Measurements from ENCODE around the gene KIF19.
"Not testable (repeated sequence)": the region's sequence is repeated elsewhere in the genome, so short reads cannot be mapped to it uniquely, and the experiment has no call there.

KIF19 gene

DNA sequence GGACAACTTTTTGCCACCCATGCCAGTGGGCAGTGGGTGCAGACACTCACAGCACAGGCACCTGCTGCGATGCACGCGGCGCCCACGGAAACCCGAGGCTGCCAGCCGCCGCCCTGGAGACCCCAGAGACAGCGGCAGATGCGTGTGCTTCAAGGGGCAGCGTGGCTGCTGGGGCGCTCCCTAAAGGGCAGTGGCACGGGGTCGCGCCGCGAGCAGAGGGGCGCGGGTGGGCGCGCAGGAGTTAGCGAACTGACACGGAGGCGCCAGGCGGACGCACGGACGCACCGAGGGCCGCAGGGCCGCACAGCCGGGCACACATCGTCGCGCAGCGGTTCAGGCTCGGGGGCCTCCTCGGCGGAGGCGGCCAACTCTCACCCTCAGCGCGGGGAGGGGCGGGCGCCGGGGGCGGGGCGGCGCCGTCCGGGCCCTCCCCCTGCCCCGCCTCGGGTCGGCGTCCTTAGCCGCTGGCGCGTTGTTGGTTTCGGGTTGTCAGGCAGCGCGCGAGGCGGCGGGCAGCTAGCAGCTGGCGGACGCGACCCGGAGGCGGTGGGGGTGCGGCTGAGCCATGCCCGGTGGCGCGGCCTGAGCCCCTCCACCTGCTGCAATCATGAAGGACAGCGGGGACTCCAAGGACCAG lies at the start of gene KIF19:
TSS of gene KIF19 (plus strand) at position 484 of the 637 bp plus-strand sequence. CDS start at position 608, 124 bp downstream.
- no peak within 1 kb of the TSS for H3K4me3 ChIP-seq (ENCODE audit: low read depth, low read length)
- no peak for TF ChIP-seq CTCF (IDR thresholded peaks at IDR 0.05; ENCODE audit: borderline replicate concordance, insufficient read depth, low read depth, low read length)

- TF ChIP-seq CTCF (IDR thresholded peaks at IDR 0.05; ENCODE audit: borderline replicate concordance, insufficient read depth, low read depth, low read length), result no peak
- H3K4me3 ChIP-seq (ENCODE audit: low read depth, low read length), result no peak overlapping the region
These were observed 49.5 kb upstream of the KIF19 start for GRCh38 chr17:74276541-74277009.

DNA sequence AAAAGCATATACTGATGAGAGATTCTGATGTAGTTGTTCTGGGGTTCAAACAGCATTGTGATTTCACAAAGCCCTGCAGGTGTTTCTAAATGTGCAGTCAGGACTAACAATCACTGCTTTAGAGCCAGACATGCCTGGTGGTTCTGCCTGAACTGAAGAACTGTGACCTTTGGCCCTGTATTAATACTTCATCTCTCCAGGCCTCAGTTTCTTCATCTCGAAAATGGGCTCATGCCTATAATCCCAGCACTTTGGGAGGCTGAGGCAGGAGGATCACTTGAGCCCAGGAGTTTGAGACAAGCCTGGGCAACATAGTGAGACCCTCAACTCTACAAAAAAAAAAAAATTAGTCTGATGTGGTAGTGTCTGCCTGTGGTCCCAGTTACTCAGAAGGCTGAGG lies 48.1 kb upstream of the KIF19 start:
- no peak for TF ChIP-seq CTCF (IDR thresholded peaks at IDR 0.05; ENCODE audit: borderline replicate concordance, insufficient read depth, low read depth, low read length)
- no peak overlapping the region for H3K4me3 ChIP-seq (ENCODE audit: low read depth, low read length)

- H3K4me3 ChIP-seq (ENCODE audit: low read depth, low read length), result not testable (repeated sequence)
These were observed 46.4 kb upstream of the KIF19 start for GRCh38 chr17:74279617-74280016.

- no peak for TF ChIP-seq CTCF (IDR thresholded peaks at IDR 0.05; ENCODE audit: borderline replicate concordance, insufficient read depth, low read depth, low read length)
- H3K4me3 ChIP-seq (ENCODE audit: low read depth, low read length), result no peak overlapping the region
These were observed 45.9 kb upstream of the KIF19 start for GRCh38 chr17:74280093-74280513.

GRCh38 chr17:74281799-74282198 lies 44.2 kb upstream of the KIF19 start:
- no peak for TF ChIP-seq CTCF (IDR thresholded peaks at IDR 0.05; ENCODE audit: borderline replicate concordance, insufficient read depth, low read depth, low read length)
- no peak overlapping the region for H3K4me3 ChIP-seq (ENCODE audit: low read depth, low read length)

GRCh38 chr17:74282274-74282586 lies 43.8 kb upstream of the KIF19 start:
- H3K4me3 ChIP-seq (ENCODE audit: low read depth, low read length), result not testable (repeated sequence)

DNA sequence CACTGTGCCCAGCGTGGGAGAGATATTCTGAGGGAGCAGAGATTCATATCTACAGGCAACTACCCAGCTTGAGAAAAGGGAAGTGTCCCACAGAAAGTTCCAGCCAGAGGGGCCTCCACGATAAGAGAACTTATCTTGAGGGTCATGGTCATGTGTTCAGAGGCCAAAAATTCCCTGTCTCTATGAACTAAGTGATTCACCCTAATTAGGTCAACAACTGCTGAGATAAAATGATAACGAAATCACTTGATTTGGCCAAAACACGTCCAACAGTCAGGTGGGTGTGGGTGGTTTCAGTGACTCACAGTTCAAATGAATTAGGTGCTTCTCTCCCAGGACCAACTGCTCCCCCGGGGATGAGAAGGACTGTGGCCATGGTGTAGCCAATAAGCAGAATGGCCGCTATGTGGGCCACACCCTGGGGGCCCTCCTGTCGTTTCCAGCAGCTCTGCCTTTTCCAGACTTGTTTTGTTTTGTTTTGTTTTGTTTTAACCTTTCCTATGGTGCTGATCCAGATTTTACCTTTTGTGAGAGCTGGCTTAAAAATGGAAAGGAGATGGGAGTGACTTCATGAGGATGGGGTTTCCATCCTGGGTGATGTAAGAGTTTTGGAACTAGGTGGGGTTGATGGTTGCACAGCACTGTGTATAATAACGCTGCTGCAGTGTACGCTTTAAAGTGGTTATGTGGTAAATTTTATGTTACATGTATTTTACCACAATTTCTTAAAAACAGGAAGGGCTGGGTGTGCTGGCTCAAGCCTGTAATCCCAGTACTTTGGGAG lies 43.2 kb upstream of the KIF19 start:
- TF ChIP-seq CTCF (IDR thresholded peaks at IDR 0.05; ENCODE audit: borderline replicate concordance, insufficient read depth, low read depth, low read length), result no peak
- no peak overlapping the region for H3K4me3 ChIP-seq (ENCODE audit: low read depth, low read length)

Data from GM12875 (cell line).